Measurements from ENCODE around the gene CGB3.

Gene CGB3

DNA sequence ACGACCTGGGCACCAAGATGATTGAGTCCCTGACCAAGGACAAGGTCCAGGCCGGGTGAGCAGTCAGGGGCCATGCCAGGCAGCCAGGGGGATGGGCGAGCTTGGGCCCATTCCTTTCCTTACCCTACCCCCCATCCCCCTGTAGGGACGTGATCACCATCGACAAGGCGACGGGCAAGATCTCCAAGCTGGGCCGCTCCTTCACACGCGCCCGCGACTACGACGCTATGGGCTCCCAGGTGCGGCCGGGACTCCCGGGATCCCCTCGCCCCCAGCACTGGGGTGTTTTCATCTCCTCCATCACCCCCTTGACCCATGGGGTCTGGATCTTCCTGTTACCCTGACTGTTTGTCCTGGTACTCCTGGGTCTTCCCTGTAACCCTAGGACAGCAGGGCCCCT is 14.3 kb downstream of the CGB3 start:
- Histone ChIP-seq H3K9ac (ENCODE audit: low read length) (no peak overlapping the region), H3K4me1 (ENCODE audit: low read length) (no peaks in the 10 kb centered on the region), H3K36me3 (replicated peaks; ENCODE audit: insufficient read depth, low read length) (0 out of 2 replicates have a peak, but pooled peaks cover 3% of the 10 kb centered on the region), H3K9me2 (replicated peaks; ENCODE audit: insufficient read depth, low read length) (no peaks in the 10 kb centered on the region), H3F3A (ENCODE audit: insufficient read depth, low read length) (no peaks in the 10 kb centered on the region), H3K27ac (ENCODE audit: low read length) (no peak overlapping the region), H3K4me2 (ENCODE audit: low read depth, low read length) (no peak overlapping the region), H2AFZ (ENCODE audit: low read length) (no peak overlapping the region), H3K4me3 (ENCODE audit: low read length) (no peak overlapping the region), H3K79me2 (ENCODE audit: low read length) (no peaks in the 10 kb centered on the region), H4K20me1 (ENCODE audit: insufficient read depth, low read length) (no peaks in the 10 kb centered on the region), H3K27me3 (replicated peaks; ENCODE audit: insufficient read depth, low read length) (no peaks in the 10 kb centered on the region), H3K9me3 (replicated peaks; ENCODE audit: insufficient read depth, low read length) (no peaks in the 10 kb centered on the region)
- DNase-seq: no peak
- no peak for TF ChIP-seq CTCF (IDR thresholded peaks at IDR 0.05; ENCODE audit: low read length)
- no peak for TF ChIP-seq EZH2 (optimal IDR thresholded peaks at IDR 0.05; ENCODE audit: low read depth, low read length)
- TF ChIP-seq EZH2phosphoT487 (IDR thresholded peaks at IDR 0.05; ENCODE audit: low read length): no peak

DNA sequence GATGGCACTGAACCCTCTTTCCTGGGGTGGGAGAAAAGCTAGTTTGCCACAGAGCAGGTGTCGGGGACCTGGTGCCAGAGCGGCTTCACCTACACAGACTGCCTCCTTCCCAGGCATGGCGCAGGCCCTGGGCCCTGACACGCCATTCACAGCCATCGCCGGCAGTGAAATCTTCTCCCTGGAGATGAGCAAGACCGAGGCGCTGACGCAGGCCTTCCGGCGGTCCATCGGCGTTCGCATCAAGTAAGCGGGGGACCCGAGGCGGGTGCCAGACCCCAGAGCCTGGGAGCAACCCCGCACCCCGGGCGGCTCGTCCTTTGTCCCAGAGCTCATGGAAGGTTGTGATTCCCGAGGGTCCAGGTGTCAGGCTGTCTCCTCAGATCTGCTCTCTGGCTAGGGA is 17.2 kb downstream of the CGB3 start:
- no peaks in the 10 kb centered on the region for H3K79me2 ChIP-seq (ENCODE audit: low read length)
- H2AFZ ChIP-seq (ENCODE audit: low read length): no peak overlapping the region
- DNase-seq: no peak

DNA sequence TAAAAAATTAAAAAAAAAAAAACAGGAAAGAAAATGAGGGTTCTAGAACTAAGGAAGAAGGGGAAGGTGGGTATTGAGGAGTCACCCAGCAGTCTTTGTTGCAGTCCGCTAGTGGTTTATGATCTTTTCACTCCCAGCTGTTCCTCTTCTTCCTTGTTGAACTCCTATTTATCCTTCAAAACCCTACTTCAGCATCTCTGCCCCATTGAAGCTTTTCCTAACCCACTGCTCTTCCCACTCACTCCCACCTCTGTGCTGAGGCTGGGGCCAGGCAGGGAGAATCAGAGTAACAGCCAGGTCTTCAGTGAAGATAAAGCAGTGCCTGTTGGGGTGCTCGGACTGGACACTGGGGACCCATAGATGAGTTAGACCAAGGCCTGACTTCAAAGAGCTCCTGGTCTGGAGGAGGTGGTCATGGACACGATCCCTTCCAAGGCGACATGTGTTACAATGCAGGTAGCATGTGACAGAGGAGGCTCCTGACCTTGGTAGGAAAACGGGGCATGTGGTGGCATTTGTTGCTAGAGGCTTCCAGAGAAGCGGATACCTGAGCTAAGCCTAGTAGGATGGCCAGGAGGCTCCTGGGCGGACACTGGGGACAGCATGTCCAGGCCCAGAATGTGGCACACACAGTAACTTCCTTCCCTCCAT is 19.0 kb downstream of the CGB3 start:
- no peaks in the 10 kb centered on the region for H3K9me3 ChIP-seq (replicated peaks; ENCODE audit: insufficient read depth, low read length)
- H3K4me1 ChIP-seq (ENCODE audit: low read length): no peaks in the 10 kb centered on the region
- H3K9me2 ChIP-seq (replicated peaks; ENCODE audit: insufficient read depth, low read length): no peaks in the 10 kb centered on the region
- H3K36me3 ChIP-seq (replicated peaks; ENCODE audit: insufficient read depth, low read length): peaks cover 3% of the 10 kb centered on the region; the same call in 1 of the 2 replicates
- no peak overlapping the region for H3K9ac ChIP-seq (ENCODE audit: low read length)
- H2AFZ ChIP-seq (ENCODE audit: low read length): no peak overlapping the region
- no peak for TF ChIP-seq CTCF (IDR thresholded peaks at IDR 0.05; ENCODE audit: low read length)
- TF ChIP-seq EZH2 (optimal IDR thresholded peaks at IDR 0.05; ENCODE audit: low read depth, low read length): no peak
- TF ChIP-seq EZH2phosphoT487 (IDR thresholded peaks at IDR 0.05; ENCODE audit: low read length): no peak
- H3K27ac ChIP-seq (ENCODE audit: low read length): no peak overlapping the region
- H4K20me1 ChIP-seq (ENCODE audit: insufficient read depth, low read length): no peaks in the 10 kb centered on the region
- H3K27me3 ChIP-seq (replicated peaks; ENCODE audit: insufficient read depth, low read length): no peaks in the 10 kb centered on the region
- H3K4me3 ChIP-seq (ENCODE audit: low read length): no peak overlapping the region
- no peak overlapping the region for H3K4me2 ChIP-seq (ENCODE audit: low read depth, low read length)
- DNase-seq: no peak
- no peaks in the 10 kb centered on the region; the same call in 1 of the 2 replicates for H3K79me2 ChIP-seq (ENCODE audit: low read length)
- no peaks in the 10 kb centered on the region for H3F3A ChIP-seq (ENCODE audit: insufficient read depth, low read length)

More for the DNA sequence above, 17.2 kb downstream of the CGB3 start:
- Histone ChIP-seq H3K4me3 (ENCODE audit: low read length) (no peak overlapping the region), H3K36me3 (replicated peaks; ENCODE audit: insufficient read depth, low read length) (peaks cover 3% of the 10 kb centered on the region; the same call in 1 of the 2 replicates), H3K27ac (ENCODE audit: low read length) (no peak overlapping the region), H3K27me3 (replicated peaks; ENCODE audit: insufficient read depth, low read length) (no peaks in the 10 kb centered on the region), H3K9me2 (replicated peaks; ENCODE audit: insufficient read depth, low read length) (no peaks in the 10 kb centered on the region), H3F3A (ENCODE audit: insufficient read depth, low read length) (no peaks in the 10 kb centered on the region), H3K9me3 (replicated peaks; ENCODE audit: insufficient read depth, low read length) (no peaks in the 10 kb centered on the region), H3K4me2 (ENCODE audit: low read depth, low read length) (no peak overlapping the region), H3K9ac (ENCODE audit: low read length) (no peak overlapping the region), H4K20me1 (ENCODE audit: insufficient read depth, low read length) (no peaks in the 10 kb centered on the region), H3K4me1 (ENCODE audit: low read length) (no peaks in the 10 kb centered on the region)
- TF ChIP-seq CTCF (IDR thresholded peaks at IDR 0.05; ENCODE audit: low read length) (no peak), EZH2phosphoT487 (IDR thresholded peaks at IDR 0.05; ENCODE audit: low read length) (no peak), EZH2 (optimal IDR thresholded peaks at IDR 0.05; ENCODE audit: low read depth, low read length) (no peak)
